ENCODE measurements around the gene ALPI.

ALPI gene

DNA sequence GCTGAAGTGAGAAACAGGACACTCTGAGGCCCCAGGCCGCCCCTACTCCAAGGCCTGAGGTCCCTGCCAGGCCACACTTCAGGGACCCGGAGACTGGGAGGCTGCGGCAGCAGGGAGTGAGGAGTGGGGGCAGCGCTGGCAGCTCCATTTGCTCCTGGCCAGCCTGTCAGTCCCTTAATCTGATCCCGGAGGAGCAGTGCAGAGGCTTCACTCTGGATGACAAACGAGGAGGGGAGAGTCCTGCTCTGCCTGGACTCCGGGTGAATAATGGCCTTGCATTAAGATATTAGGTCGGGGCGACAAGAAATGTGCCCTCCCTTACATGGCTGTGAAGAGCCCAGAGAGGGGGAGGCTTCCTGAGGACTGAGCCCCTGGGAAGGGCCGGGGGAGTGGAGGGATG is 49.9 kb downstream of the ALPI start:
- peak; percentile 8; the same call in 2 of the 3 replicates for ATAC-seq
- TF ChIP-seq BACH2 (CRISPR knock-in tag; IDR thresholded peaks at IDR 0.05; ENCODE audit: borderline replicate concordance): no peak
- no peak for TF ChIP-seq ESRRG (CRISPR knock-in tag; IDR thresholded peaks at IDR 0.05)
- TF ChIP-seq ZNF565 (CRISPR knock-in tag; conservative IDR thresholded peaks at IDR 0.05; ENCODE audit: low read depth): no peak
- TF ChIP-seq OSR1 (CRISPR knock-in tag; IDR thresholded peaks at IDR 0.05): no peak
- TF ChIP-seq ZFP30 (CRISPR knock-in tag; IDR thresholded peaks at IDR 0.05): no peak

GRCh38 chr2:232506709-232507108 is 50.8 kb downstream of the ALPI start:
- TF ChIP-seq CSDC2 (CRISPR knock-in tag; IDR thresholded peaks at IDR 0.05) (no peak), PATZ1 (CRISPR knock-in tag; IDR thresholded peaks at IDR 0.05; ENCODE audit: borderline replicate concordance) (no peak), SNAI2 (CRISPR knock-in tag; IDR thresholded peaks at IDR 0.05) (no peak), PPARA (CRISPR knock-in tag; IDR thresholded peaks at IDR 0.05; ENCODE audit: borderline replicate concordance) (no peak), ISL1 (CRISPR knock-in tag; IDR thresholded peaks at IDR 0.05) (no peak), BACH2 (CRISPR knock-in tag; IDR thresholded peaks at IDR 0.05; ENCODE audit: borderline replicate concordance) (no peak), TOX (CRISPR knock-in tag; IDR thresholded peaks at IDR 0.05; ENCODE audit: borderline replicate concordance) (no peak), ZC3H10 (CRISPR knock-in tag; IDR thresholded peaks at IDR 0.05) (no peak), POU6F1 (CRISPR knock-in tag; IDR thresholded peaks at IDR 0.05; ENCODE audit: borderline replicate concordance, low read depth) (no peak), ZNF565 (CRISPR knock-in tag; conservative IDR thresholded peaks at IDR 0.05; ENCODE audit: low read depth) (no peak), RARB (CRISPR knock-in tag; IDR thresholded peaks at IDR 0.05) (no peak), ZNF70 (CRISPR knock-in tag; IDR thresholded peaks at IDR 0.05) (no peak)
- TF ChIP-seq, protein P1, sequence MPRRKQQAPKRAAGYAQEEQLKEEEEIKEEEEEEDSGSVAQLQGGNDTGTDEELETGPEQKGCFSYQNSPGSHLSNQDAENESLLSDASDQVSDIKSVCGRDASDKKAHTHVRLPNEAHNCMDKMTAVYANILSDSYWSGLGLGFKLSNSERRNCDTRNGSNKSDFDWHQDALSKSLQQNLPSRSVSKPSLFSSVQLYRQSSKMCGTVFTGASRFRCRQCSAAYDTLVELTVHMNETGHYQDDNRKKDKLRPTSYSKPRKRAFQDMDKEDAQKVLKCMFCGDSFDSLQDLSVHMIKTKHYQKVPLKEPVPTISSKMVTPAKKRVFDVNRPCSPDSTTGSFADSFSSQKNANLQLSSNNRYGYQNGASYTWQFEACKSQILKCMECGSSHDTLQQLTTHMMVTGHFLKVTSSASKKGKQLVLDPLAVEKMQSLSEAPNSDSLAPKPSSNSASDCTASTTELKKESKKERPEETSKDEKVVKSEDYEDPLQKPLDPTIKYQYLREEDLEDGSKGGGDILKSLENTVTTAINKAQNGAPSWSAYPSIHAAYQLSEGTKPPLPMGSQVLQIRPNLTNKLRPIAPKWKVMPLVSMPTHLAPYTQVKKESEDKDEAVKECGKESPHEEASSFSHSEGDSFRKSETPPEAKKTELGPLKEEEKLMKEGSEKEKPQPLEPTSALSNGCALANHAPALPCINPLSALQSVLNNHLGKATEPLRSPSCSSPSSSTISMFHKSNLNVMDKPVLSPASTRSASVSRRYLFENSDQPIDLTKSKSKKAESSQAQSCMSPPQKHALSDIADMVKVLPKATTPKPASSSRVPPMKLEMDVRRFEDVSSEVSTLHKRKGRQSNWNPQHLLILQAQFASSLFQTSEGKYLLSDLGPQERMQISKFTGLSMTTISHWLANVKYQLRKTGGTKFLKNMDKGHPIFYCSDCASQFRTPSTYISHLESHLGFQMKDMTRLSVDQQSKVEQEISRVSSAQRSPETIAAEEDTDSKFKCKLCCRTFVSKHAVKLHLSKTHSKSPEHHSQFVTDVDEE (CRISPR knock-in tag; IDR thresholded peaks at IDR 0.05): no peak
- no peak; the same call in 2 of the 3 replicates for ATAC-seq

- ATAC-seq: no peak
- no peak for TF ChIP-seq TCF4 (CRISPR knock-in tag; IDR thresholded peaks at IDR 0.05; ENCODE audit: borderline replicate concordance)
- TF ChIP-seq PPARA (CRISPR knock-in tag; IDR thresholded peaks at IDR 0.05; ENCODE audit: borderline replicate concordance): no peak
Measured at GRCh38 chr2:232508251-232508650, 52.3 kb downstream of the ALPI start.
